LNCAP (cell line): ENCODE measurements around the gene CEP152.

Experiments
- CTCF ChIP-seq: fragments of 450-650 bp; IDR thresholded peaks from 2 replicates; pipeline ENCODE4 v1.5.1; 2017; ENCODE audit warnings: mild to moderate bottlenecking

Gene CEP152

GRCh38 chr15:48792408-48792807 is 18.5 kb downstream of the CEP152 start:
- TF ChIP-seq CTCF: no peak

DNA sequence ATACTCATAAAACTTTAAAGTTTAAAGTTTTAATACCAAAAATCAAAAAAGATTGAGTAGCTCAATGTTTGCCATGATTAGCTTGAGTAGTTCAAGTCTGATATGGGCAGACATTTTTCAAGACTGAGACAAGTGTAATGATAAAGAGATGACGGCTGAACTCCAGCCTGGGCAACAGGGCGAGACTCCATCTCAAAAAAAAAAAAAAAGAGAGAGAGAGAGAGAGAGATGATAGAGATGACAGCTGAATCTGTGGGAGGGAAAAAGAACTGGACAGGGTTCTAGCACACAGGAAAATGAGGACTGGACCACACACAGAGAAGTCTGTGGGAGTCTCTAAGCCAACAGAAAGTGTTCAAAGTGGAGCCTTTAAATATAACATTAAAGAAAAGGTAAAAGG is 25.2 kb downstream of the CEP152 start:
- TF ChIP-seq CTCF: no peak

DNA sequence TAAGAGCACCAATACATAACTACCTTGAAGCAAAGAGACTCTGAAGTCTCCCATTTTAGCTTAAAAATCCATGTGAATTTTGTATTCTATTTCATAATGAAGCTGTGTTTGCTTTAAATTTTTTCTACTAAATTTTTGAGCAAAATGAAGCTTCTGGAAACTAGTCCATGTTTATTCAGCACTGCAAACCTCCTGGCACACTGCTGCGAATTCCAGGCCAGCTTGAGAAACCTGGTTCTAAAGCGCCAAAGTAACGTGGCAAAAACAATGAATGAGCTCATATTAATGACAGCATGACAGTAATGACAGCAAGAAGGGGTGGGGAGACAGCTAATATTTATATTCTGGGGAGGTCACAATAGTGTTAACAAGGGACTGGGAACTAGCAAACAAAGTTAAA is 25.7 kb downstream of the CEP152 start:
- TF ChIP-seq CTCF: no peak

GRCh38 chr15:48784756-48785155 is 26.1 kb downstream of the CEP152 start:
- TF ChIP-seq CTCF: no peak

DNA sequence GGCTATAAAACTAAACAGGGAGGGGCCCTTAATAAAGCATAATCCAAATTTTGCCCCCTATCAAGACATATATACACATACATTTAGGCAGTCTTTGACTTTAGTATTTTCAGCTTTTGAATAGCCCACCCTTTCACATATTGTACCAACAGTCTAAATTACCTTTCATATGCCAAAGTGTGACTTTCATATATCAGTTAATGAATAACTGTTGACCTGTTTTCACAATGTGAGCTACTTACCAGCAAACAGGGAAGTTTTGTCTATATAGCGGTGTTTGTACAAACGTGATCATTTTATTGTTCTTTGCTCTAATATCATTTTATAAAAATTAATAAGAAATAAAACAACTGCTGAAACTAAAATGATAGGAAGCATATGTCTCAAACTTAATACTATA is 28.0 kb downstream of the CEP152 start:
- TF ChIP-seq CTCF: no peak

DNA sequence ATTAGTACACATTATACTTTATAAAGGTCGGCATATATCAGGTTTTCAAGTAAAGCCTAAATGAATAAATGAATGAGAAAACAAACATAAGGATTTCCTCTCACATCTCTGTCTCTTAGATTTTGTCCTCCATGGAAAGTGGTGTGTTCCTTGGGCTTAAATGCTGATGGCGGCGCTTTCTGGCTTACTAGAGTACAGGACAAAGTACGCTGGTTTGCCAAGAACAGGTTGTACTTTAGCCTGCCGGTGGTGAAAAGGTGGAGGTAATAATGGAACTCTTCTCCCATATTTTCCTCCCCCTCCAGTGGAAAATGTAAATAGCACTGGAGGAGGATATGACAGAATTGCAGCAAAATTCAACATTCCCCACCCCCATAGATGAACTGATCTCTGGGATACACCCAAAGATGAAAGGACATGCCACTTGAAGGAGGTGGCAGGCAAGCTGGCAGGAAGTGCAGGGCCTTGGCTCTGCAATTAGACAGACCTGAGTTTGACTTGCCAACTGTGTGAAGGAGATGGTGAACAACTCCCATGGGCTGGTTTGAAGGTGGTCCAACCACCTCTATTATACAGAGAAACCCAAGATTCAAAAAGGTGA is 29.3 kb downstream of the CEP152 start:
- no peak for TF ChIP-seq CTCF

DNA sequence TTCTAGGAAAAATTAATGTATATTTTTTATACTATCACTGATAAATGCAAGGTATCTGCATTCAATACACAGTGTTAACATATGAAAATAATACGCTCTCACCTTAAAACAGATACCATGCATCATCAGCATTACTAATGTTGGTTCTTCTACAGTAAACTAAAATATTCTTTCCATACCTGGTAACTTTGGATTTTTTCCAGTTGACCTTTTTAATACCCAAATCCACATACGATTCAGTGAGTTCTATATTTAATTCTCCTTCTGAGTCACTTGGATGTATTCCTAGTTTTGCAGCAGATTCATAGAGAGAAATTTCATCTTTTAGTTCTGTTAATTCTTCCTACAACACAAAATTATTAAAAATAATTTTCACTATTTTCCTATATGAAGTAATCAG is 29.9 kb downstream of the CEP152 start:
- TF ChIP-seq CTCF: no peak

- no peak for TF ChIP-seq CTCF
Measured at GRCh38 chr15:48778331-48778730, 32.5 kb downstream of the CEP152 start.
